Occipital lobe (tissue), 2 donors: Measurements from ENCODE around the gene RNH1. TPM values are rescaled to one million over a fixed set of nuclear protein-coding genes. Genes with fewer than 3 reads are reported as not detected.

Experiments used
- DNase-seq: peaks from one replicate; lab custom pipeline; 2025; lab: John Stamatoyannopoulos, UW
- total RNA-seq: library from RNA; depleted of rRNA; stranded (reverse); fragments of >200 nt; gene quantifications from one replicate; pipeline ENCODE4 v1.2.3, GENCODE V29; 2014

RNH1 gene
- total RNA-seq = 42.1 TPM

DNA sequence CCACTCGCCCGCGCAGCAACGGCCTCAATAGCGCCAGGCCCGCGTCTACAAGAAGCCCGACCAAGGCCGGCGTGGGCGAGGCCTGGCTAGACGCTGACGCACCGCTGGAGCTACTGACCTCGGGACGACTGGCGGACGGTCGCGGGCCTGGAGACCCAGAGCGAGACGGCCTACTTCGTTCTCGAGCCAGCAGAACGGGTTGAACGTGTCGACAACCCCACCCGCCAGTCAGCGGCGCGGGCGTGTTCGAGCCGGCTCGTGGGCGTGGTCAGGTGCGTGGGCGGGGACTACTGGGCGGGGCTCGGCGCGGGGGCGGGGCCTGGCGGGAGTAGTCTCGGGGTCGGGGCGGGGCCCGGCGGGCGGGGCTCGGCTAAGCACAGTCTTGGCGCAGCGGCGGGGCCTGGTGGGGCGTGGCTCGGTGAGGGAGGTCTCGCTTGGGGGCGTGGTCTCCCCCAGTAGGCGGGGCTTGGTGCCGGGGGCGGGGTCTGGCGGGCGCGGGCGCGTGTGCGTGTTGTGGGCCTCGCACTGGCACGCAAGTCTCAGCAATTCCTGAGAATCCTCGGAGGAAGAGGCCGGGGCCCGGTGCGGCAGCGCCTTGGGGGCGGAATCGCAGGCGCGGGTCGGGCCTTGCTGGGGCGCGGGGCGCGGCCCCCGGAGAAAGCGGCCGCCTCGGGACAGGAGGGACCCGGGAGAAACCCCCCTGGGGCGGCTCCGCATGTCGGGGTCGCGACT is at the start of gene RNH1:
Gene RNH1 (minus strand): TSS at position 248 of the 732 bp plus-strand sequence. CDS start 5,080 bp downstream, outside the sequence.
- peak; percentile 96 for DNase-seq

DNA sequence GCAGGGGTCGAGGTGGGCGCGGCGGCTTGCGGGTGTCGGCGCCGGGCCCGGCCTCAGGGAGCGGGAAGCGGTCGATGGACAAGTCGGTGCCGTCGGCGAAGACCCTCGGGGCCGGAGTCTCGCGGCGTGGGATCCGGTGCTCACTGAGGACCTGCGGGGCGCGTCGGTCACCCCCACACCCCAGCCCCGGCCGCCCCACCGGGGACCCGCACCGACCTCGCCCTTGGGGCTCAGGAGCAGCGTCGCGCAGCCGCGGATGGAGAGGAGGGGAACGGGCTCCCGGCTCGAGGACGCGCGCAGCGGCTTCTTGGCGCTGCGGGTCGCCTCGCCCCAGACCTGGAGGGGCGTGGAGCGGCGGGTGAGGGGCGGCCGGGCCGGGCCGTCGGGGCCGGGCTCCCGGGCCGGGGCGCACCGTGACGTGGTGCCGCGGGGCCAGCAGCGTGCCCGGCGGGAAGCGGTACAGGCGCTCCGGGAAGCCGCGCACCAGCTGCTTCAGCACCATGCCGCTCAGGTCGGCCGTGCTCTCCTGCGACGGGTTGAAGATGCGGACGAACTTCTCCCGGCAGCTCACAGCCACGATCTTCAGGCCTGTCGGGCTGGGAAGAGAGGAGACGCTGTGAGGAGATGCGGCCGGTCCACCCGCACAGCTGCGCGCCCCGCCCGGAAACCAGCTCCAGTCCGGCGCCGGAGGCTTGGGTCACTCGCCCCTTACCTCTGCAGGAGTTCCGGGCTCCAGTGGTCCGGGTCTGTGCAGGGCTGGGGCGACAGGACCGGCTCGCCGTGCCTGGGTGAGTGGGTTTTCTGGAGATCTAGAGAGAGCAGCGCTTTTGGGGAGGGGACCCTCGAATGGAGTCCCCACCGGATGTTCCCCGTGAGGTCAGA is 49.0 kb upstream of the RNH1 start:
- no peak for DNase-seq

DNA sequence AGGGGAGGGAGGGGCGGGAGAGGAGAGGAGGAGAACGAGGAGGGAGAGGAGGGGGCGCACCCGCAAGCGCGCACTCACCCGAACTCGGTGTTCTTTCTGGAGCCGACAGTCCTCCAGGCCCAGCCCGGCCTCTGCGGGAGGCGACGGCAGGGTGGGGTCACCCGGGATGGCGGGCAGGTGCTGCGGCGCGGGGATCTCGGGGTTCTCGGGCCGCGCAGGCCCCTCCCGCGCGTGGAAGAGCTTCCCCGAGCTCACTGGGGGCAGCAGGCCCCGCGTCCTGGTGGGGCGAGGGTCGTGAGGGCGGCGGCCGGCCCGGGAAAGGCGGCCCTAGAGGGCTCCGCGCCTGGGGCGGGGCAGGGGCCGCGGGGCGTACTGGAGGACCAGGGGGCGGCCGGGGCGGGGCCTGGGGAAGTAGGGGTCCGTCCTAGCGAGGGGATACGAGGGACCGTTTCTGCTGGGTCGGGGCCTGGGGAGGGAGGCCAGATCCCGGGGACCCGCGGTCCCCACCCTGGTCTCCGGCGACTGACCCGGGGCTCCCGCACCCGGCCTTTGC is 48.3 kb upstream of the RNH1 start:
- DNase-seq = no peak

DNA sequence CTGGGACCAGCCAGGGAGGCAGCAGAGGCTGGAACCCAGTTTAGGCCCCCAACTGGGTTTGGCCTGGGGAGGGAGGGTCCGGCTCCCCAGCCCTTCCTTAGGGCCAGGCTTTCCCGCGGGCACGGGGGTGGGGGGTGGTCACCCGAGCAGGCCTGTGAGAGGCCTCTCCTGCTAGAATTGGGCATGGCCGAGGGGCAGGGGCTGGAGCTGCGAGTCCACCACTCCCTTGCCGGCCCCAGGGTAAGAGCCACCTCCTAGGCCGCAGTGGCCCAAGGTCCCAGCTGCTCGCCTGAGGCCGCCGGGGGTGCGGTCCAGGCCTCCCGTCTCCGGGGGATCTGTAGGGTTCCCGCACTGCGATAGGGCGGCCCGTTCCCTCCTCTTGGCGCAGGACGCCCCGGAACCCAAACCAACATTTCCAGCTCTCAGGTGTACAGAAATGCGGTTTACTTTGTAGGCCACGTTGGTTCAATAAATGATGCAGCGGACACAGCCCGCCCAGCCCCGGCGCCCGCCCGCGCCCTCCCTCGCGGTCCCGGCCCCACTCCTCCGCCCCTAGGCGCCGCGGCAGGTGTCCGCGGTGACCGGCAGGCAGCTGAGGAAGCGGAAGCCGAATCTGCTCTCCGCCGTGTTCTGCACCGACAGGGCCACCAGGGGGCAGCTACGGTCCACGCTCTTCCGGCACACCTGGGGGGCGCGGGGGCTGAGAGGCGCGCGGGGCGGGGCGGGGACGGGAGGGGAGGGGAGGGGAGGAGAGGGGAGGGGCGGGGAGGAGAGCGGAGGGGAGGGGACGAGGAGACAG is 47.6 kb upstream of the RNH1 start:
- no peak for DNase-seq

DNA sequence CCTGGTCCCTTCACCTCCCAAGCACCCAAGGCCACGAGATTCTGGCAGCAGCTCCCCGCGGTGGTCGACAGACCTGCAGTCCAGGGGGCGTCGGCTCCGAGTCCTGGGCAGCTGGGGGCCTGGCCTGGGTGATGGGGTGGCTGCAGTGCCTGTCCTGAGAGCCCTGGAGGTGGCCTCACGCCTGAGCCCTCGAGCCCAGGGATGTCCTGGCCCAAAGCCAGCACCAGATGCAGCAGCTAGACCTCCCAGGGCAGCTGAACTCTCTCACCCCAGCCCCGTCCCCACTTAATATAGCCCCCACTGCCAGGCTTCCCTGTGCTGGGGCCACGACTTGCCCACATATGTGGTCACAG is 46.9 kb upstream of the RNH1 start:
- DNase-seq = no peak

DNA sequence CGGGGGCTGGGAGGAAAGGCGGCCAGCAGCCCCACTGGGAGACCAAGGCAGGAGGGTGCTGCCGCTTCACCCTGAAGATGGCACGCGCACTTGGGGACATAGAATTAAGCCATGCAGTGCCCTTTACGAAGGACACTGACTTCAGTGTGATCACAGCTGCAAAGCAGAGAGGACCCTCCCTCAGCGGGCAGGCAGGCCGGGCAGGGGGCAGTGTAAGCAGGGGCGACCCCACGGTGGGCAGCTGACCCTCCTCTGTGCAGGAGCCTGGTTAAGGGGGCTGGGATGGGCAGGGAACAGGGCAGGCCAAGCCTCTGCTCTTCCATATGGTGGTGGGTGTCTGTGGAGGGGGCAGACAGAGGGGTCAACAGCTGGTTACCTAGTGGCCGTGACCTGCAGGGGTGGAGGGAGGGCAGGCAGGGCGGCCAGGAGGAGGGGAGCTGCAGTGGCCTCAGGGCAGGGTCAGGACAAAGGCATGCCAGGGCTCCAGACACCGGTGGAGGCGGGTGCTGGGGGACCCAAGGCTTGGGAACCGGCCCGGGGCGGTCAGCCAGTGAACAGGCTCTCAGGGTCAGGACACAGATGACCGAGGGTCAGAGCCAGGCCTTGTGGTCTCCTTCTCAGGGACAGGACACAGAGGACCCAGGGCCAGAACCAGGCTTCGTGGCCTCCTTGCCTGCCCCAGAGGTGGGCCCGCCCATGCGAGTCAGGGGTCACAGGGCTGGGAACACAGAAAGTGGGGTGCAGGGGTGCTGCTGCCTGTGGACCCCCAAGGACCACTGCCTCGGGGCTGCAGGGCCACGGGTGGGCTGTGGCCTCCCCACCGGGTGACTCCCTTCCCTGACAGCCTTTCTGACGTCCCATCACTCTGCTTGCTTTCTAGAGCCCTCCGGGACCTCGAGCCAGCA is 46.3 kb upstream of the RNH1 start:
- DNase-seq = no peak

DNA sequence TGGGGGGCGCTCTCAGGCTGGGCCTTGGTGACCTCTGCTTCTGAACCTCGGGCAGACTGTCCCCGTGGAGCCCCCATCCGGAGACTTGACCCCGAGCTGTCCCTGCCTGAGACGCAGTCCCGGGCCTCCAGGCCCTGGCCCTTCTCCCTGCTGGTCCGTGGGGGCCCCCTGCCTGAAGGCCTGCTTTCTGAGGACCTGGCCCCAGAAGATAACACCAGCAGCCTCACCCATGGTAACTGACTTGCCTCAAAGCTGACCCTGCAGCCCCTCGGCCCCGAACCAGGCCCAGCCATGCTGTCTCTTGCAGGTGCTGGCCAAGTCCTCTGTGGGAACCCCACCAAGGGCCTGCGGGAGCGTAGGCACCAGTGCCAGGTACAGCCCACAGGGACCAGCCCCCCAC is 44.6 kb upstream of the RNH1 start:
- no peak for DNase-seq

DNA sequence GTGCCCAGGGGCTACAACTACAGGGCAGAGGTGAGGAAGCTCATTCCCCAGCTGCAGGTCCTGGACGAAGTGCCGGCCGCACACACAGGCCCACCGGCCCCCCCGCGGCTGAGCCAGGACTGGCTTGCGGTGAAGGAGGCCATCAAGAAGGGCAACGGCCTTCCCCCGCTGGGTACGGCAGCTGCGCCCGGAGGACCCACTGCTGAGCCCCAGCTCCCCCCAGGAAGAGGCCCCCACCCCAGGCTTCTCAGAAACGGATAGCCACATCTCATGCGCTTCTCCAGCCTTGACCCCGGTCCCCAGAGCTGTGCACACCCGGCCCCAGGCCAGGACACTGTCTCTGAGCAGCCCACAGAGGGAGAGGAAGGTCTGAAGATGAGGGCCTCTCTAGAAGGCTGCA is 44.1 kb upstream of the RNH1 start:
- DNase-seq = no peak

DNA sequence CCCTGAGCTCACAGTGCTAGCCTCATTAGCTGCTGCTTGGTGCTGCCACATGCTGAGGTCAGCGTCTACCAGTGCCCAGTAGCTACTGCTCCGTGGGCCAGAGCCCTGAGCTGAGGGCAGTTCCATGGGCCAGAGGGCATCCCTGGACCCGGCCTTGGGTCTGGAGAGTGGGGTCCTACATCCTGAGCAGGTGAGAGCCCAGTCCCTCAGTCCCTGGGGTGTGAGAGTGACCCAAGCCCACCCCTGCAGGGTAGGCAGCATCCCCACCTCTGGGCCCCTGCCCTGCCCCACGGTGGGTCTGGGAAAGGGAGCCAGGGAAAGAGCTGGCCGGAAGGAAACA is 43.7 kb upstream of the RNH1 start:
- no peak for DNase-seq

DNA sequence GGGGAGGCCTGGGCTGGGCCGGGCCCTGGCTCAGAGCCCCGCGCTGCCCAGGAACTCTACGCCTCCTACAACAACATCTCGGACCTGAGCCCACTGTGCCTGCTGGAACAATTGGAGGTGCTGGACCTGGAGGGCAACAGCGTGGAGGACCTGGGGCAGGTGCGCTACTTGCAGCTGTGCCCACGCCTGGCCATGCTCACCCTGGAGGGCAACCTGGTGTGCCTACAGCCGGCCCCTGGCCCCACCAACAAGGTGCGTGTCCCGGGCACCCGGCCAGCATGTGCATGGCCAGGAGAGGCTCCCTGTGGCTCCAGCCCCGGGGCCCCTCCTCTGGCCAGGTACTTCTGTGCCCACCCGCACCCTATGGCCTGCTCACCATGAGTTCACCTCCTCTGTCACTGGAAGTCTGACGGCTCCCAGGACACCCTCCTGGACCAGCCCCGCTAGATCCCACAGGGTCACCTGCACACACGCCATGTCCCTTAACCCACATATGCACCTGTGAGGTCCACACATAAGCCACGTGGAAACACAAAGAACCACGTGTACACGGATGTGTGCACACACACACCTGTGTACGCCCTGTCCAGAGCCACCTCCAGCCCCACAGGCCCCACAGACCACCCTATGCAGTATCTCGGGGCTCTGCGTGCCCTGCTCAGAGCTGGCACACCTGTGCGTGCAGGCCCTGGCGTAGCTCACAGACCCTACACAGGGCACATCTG is 43.1 kb upstream of the RNH1 start:
- no peak for DNase-seq

DNA sequence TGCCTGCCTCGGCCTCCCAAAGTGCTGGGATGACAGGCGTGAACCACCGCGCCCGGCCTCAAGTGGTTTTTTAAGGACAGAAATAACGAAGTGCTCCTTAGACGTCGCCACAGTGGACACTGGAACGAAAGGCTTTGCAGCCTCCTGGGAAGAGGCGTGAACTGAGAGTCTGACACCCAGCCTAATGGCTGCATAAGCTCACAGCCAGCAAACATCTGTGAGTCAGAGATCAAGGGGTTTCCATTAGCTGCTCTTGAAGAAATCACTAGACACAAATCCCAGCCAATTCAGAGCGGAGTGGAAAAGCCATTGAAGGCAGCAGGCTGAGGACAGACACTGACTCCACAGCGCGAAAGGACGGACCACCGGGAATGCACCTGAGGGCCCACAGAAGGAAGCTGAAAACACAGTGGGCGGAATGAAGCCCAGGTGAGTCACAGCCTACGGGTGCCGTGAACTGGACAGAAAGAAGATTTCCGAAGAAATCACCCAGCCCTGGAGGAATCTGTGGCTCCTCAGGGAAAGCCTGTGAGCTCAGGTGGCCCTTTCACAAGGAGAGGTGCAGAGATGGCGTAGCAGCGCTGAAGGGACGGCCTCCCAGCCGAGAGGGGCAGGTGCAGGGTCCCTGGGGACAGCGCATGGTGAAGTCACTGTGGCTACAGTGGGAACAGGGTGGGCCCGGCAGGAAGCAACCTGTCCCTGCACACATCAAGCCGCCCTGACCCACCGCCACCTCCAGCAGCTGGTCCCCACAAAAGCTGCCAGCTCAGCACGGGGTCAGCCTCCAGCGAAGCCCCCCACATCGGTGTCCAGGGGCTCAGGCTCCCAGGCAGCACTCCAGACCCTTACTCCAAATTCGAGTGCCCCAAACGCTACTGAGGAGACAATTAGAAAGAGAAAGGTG is 41.9 kb upstream of the RNH1 start:
- no peak for DNase-seq

DNA sequence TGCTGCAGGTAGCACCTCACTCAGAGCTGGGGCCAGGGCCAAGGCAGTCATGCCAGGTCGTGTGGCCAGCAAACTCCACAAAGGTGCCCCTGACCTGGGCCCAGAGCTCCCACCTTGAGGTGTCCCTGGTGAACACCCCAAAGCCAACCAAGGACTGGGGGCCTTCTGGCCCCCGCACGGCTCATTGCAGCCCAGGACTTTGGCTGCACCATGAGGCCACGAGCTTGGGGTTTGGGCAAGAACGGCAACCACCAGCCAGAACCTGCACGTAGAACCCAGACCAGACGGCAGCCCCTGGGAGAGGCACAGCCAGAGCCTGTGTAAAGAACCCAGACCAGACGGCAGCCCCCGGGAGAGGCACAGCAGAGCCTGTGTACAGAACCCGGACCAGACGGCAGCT is 38.1 kb upstream of the RNH1 start:
- no peak for DNase-seq

DNA sequence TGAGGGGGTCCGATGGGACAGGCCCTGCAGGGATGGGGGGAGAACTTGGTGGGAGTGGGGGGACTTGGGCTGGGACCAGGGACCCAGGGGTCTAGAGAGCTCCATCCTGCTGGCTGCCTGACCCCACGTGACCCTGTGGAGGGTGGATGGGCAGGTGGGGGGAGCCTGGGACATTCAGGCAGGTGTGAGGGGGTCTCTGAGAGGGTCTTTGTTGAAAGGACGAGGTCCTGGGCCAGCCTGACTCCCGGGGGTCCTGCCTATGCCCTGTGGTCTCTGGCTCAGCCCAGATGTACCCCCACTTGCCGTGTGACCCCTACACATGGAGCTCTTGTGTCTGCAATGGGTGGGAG is 37.8 kb upstream of the RNH1 start:
- DNase-seq = no peak

DNA sequence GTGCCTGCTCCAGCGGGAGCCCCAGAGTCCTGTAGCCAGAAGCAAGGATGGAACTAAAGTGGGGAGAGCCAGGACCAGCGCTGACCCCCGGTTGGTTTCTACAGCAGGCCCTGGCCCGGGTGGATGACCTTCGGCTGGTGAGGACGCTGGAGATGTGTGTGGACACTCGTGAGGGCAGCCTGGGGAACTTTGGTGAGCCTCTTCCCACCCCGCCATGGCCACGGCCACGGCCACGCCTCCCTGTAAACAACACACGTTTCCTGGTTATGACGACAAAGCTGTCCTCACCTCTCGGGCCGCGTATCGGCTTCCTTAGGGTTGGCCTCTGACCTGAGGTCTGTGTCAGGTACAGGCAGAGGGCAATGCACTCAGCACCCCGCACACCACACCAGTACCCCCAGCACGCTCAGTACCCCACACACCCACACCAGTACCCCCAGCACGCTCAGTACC is 34.4 kb upstream of the RNH1 start:
- no peak for DNase-seq

DNA sequence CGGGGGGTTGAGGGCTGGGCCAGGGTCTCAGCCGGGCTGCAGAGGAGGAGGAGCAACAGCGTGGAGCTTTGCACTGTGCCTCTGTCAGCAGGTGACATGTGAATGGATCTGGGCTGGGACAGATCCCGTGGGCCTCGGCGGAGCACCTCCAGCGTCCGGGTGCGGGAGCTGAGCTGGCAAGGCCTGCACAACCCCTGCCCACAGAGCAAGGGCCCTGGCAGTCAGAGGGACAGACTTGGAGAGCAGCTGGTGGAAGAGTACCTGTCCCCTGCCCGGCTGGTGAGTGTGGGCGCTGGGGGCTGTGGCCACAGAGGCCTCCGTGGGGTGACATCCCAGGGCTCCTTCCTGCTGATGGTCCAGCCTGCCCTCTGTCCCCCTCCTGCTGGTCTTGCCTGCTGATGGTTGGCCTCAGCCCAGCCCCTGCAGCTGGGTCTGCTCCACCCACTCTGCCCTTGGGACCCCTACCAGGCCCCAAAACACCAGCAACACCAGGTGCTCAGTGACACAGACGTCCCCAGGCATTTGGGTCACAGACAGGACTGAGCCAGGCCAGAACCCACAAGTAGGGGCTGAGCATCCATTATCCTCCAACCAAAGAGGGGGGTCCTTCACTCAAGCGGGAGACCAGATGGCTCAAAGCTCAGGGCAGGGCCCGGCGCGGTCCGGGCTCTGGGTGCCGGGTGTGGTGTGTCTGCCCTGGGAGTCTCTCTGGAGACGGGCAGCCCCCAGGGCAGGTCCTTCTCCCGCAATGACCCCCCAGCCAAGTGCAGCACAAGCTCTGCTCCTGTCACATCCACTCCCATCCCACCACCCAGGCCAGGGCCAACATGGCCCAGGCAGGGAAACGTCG is 33.8 kb upstream of the RNH1 start:
- no peak for DNase-seq

DNA sequence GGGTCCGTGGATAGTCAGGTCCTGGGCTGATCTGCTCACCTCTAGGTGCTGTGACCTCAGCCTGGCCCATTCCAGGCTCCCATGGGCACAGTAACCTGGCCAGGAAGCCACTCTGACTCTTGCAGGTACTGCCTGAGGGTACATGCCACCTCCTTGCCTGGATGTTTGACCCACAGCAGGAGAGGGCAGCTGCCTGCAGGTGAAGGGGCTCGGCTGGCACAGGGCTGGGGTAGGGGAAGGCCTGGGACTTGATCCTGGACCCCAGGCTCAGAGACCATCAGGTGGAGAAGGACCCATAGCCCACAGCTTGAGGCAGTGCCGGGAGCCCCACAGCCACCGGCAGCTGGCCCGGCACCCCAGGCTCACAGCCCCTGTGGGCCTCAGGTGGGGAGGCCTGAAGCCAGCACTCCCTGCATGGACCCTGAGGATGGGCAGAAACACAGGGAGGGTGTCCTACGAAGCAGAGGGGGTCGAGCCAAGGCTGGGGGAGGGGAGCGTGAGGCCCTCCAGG is 33.0 kb upstream of the RNH1 start:
- no peak for DNase-seq

DNA sequence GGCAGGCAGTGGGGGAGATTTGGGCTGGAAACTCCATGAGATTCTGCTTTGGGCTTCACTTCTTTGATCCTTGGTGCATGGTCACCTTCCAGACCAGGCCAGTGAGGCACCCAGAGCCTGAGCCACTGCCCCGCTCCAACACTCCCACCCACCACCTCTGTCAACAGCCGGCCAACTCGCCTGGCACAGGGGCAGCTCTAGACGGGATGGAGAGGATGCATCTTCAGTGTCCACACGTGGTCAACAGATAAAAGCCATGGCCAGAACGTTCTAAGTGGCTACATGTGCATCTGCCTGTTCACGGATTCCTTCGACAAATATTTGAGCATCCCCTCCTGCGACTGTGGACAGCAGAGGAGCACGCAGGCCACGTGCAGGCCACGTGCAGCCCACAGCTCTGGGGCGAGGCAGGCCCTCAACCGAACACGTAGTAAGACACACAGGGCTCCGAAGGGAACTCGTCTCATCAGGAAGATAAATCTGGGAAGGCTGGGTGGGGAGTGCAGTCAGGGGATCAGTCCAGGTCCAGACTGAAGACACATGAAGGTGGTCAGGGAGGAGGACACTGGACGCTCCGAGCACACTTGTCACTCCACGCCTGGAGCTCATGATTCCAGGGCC is 31.5 kb upstream of the RNH1 start:
- DNase-seq = no peak
